SK-N-SH treated with all-trans-retinoic acid at 6 μM for 48 hours (cell line): ENCODE measurements around the gene CHST13.

Source experiments
- ESRRG ChIP-seq: fragments of 250-450 bp; sonication (Bioruptor Pico); IDR thresholded peaks from 2 replicates; pipeline ENCODE4 v1.6.1; 2021; ENCODE audit warnings: mild to moderate bottlenecking
- RARB ChIP-seq: fragments of 250-450 bp; sonication (Bioruptor Pico); IDR thresholded peaks from 2 replicates; pipeline ENCODE4 v1.8.0; 2021; ENCODE audit warnings: mild to moderate bottlenecking, moderate library complexity
- TOX ChIP-seq: fragments of 250-450 bp; sonication (Bioruptor Pico); IDR thresholded peaks from 2 replicates; pipeline ENCODE4 v1.8.0; 2021; ENCODE audit warnings: mild to moderate bottlenecking, moderate library complexity, borderline replicate concordance
- TF ChIP-seq, protein P1 (sequence below): fragments of 250-450 bp; sonication (Bioruptor Pico); IDR thresholded peaks from 2 replicates; pipeline ENCODE4 v1.8.0; 2020; ENCODE audit warnings: mild to moderate bottlenecking, moderate library complexity, borderline replicate concordance

DNA sequence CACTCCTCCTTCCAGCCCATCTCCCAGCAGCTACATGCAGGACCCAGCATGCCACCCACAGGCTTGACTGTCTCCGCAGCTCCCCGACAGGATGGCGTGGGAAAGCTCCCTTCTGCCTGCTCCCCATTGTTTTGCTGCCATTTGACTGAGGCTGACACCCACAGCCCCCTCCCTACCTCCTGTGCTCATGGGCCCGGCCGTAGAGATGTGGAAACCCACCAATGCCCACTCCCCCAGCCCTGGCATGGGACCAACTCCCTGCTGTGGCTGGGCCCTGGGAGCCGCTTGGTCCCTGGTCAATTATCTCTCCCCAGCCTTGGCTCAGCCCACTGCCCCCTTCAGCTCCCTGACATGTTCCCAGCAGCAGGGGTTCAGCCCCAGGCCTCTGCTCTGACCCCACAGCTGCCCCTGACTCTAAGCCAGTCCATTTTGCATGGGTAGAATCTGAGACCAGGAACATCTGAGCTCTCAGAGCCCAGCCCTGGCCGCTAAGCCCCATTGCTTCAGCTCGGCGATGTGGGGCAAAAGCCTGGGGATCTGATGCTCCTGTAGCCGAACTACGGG is 26.6 kb downstream of the CHST13 start:
- TF ChIP-seq, protein P1, sequence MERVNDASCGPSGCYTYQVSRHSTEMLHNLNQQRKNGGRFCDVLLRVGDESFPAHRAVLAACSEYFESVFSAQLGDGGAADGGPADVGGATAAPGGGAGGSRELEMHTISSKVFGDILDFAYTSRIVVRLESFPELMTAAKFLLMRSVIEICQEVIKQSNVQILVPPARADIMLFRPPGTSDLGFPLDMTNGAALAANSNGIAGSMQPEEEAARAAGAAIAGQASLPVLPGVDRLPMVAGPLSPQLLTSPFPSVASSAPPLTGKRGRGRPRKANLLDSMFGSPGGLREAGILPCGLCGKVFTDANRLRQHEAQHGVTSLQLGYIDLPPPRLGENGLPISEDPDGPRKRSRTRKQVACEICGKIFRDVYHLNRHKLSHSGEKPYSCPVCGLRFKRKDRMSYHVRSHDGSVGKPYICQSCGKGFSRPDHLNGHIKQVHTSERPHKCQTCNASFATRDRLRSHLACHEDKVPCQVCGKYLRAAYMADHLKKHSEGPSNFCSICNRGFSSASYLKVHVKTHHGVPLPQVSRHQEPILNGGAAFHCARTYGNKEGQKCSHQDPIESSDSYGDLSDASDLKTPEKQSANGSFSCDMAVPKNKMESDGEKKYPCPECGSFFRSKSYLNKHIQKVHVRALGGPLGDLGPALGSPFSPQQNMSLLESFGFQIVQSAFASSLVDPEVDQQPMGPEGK = no peak
- TF ChIP-seq RARB (CRISPR knock-in tag) (no peak), ESRRG (CRISPR knock-in tag) (no peak), TOX (no peak)
